ENCODE measurements around the gene GCDH.
A peak's percentile ranks its signal among the peaks of the same experiment; 100 is the strongest.
"Not testable (repeated sequence)": the region's sequence is repeated elsewhere in the genome, so short reads cannot be mapped to it uniquely, and the experiment has no call there.

GCDH gene

DNA sequence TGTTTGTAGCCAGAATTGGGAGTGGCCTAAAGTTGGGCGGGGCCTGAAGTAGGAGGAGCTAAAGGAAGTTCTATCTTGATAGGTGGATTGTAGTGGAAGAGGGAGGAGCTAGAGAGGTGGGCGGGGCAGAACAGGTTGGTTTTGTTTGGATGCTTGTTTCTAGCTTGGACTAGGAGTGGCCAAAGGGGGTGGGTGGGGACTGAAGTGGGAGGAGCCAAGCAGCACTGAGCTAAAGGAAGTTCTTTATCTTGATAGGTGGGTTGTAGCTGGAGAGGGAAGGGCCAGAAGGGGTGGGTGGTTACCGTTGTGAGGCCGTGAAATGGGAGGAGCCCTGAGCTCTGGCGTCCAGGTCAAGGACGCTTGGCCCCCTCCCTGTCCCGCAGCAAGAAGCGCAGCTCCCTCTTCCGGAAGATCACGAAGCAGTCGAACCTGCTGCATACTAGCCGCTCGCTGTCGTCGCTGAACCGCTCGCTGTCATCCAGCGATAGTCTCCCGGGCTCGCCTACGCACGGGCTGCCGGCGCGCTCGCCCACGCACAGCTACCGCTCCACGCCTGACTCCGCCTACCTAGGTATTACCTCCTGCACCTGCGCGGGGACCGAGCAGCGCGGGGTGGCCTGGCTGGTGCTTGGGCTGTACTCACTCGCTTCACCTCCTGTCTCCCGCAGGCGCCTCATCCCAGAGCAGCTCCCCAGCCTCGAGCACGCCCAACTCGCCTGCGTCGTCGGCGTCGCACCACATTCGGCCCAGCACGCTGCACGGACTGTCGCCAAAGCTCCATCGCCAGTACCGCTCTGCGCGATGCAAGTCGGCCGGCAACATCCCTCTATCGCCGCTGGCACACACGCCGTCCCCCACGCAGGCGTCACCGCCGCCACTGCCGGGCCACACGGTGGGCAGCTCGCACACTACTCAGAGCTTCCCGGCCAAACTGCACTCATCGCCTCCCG is 17.7 kb upstream of the GCDH start:
- peak; percentile 51 to 60 for DNase-seq

GRCh38 chr19:12873891-12874745 is 16.8 kb upstream of the GCDH start:
- DNase-seq: no peak

- DNase-seq: no peak
Observed at GRCh38 chr19:12875086-12875485, 15.9 kb upstream of the GCDH start.

DNA sequence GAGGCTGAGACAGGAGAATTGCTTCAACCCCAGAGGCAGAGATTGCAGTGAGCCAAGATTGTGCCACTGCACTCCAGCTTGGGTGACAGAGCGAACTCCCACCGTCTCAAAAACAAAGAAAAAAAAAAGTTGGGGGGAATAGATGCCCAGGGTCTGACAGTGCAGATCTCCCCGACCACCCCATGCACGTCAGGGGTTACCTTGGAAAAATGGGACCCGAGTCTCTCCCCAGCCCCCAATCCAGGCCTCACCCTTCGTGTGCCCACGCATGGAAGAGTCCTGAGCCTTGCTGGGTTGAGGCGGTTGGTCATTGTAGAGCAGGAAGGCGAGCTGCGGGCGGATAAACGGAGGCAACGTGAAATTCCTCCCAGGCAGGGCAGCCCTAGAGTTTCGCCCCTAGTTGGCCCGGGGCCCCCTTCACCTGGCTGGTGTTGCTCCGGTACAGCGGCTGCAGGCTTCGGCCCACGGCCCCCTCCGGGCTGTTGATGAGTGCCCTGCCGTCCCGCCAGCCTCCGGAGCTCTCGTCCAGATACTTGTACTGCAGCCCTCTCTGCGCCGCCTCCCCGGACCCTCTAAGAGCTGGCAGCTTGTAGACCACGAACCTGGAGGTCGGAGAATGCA is 10.3 kb upstream of the GCDH start:
- no peak for DNase-seq

DNA sequence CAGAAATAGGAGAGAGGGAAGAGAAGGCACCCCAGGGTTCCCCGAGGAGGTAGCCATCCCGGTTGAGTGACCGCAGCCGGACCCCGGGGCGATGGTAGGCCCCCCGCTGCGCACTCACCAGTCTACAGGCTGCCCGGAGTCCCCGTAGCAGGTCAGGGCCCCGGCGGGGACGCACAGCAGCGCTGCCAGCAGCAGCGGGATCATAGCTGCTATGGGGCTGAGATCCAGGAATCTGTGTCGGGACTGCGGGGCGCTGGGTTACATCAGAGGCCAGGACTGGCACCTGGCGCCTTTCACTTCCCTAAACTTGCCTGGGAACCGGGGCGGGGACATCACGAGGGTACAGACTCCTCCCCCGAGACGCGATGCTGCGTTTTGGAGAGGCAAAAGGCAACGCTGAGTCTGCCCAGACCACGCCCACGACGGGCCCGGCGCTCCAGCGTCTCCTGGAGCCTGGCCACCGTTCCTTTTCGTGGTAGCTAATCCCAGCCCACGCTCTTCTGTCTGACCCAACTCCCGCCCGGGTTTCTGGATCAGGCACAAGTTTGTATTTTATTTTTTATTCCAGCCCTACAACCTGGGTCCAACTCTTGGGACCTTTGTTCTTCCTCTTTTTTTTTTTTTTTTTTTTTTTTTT is 9.7 kb upstream of the GCDH start, which contains the start of gene DNASE2:
Gene DNASE2, minus strand, starts transcription at position 278 of the 637 bp plus-strand sequence. Its CDS starts 74 bp downstream, at position 204.
- DNase-seq: peak; percentile 92 to 96

GRCh38 chr19:12882589-12882988 is 8.4 kb upstream of the GCDH start:
- DNase-seq: no peak

DNA sequence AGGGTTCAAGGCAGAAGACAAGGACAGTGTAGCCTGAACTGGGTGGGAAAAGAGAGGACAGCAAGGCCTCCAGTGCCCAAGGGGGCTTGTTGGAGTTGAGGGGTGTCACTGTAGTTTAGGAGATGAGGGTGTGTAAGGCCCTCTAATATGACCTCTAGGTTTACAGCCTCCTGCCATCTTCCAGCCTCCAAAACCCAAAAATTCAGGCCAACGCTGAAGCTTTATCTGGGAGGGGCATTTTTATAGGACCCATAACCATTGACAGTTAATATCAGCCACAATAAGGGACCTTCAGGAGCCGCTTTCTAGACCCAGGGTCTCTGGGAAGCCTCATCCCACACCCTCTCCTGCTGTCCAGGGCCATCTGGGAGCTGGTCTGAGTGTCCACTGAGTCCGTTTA is 6.8 kb upstream of the GCDH start:
- no peak for DNase-seq

- no peak for DNase-seq
Observed at GRCh38 chr19:12884627-12884925, 6.4 kb upstream of the GCDH start.

DNA sequence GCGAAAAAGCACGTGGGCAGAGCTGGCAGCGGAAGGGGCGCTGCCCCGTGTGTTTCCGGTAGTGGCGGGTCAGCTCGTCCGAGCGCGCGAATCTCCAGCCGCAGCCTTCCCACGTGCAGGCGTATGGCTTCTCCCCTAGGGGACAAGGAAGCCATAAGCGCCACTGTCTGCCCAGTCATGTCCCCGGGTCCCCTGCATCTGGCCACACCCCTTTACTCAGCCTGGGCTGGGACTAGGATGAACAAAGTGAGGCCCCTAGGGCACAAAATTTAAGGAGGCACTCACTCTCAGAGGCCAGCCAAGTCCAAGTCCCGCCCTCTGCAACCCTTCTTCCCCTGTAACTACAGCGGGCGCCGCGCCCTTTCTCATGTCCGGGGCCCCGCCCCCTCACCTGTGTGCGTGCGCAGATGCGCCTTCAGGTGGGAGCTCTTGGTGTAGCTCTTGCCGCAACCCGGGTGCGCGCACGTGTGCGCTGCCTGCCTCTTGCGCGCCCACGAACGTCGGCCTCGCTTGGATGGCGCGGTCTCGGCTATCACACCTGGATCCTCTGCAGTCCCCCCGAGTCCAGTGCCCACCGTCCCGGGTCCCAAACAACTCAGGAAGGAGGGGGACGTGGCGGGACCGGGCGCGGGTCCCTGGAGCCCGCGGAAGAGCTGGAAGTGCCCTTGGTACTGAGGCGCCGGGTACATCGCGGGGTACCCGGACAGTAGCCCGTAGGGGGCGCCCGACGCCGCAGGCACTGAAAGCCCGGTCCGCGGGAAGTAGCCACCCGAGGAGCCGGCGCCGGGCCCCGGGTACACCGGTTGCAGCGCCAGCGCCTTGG is 5.8 kb upstream of the GCDH start:
- DNase-seq: peak; percentile 39 to 79

- DNase-seq: no peak
Observed at GRCh38 chr19:12885749-12886650, 5.0 kb upstream of the GCDH start.

DNA sequence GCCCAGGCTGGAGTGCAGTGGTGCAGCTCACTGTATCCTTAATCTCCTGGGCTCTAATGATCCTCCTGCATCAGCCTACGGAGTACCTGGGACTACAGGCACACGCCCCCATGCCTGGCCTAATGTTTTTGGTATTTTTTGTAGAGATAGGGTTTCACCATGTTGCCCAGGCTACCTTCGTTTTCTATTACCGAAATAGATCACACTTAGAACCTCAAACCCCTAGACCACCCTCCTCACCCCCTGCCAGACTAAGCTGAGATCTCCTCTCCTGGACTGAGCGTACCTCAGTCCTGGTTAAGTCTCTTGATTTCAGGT is 4.3 kb upstream of the GCDH start:
- DNase-seq: no peak

DNA sequence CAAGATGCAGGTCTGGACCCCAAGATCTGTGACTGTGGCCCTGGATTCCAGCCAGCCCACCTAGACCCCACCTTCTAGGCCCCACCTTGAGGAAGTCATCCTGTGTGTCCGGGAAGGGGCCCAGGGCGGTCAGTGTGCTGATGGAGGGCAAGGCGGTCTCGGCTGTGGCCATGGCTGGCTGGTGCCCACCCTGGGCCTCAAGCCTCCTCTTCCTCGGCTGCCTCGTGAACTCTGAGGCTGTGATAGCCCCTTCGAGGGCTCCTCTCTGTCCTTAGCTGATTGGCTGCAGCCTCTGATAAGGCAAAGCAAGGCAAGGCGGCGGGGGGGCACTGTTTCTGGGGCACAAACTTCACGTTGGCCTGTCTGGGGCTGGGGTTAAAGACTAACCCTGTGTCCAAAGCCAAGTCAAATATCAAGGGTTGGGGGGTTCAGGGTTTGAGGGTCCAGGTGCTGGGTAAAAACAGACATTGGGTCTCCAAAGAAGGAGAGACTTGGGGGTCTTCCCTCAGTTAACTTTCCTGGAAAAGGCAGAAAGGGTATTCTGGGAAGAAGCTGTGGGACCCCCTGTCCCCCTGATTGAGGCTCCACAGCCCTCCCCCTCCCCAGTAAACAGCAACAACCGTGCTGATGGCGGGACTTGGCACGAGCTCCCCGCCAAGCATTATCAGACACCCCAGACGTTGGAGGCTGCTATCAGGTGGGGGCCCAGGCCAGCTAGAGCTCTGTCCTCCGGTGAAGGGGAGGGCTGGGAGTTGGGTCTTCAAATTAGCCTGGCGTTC is 3.8 kb upstream of the GCDH start, which contains the start of gene KLF1:
Gene KLF1, minus strand, starts transcription at position 233 of the 779 bp plus-strand sequence. Its CDS starts 61 bp downstream, at position 172.
- DNase-seq: no peak

GRCh38 chr19:12888006-12888603 is 2.9 kb upstream of the GCDH start:
- no peak for DNase-seq

- DNase-seq: not testable (repeated sequence)
Observed at GRCh38 chr19:12890299-12890786, 617 bp upstream of the GCDH start.

- no peak for DNase-seq
Observed at GRCh38 chr19:12891553-12892021, 627 bp downstream of the GCDH start.

DNA sequence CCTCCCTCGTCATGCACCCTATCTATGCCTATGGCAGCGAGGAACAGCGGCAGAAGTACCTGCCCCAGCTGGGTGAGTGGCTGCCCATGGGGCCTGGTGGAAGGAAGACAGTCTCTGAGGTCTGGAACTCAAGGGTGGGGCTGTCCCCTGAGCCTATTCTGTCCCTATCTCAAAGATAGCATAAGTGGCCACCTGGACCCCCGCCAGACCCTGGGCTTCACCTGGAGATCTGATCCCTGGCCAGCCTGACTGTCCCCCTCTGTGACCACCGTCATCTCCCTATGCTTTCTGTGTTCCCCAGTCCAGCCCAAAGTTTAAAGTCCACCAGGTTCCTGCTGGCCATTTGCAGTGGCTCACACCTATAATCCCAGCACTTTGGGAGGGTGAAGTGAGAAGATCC is 2.6 kb downstream of the GCDH start:
- no peak for DNase-seq

- DNase-seq: no peak
Observed at GRCh38 chr19:12896460-12896859, 5.5 kb downstream of the GCDH start.

DNA sequence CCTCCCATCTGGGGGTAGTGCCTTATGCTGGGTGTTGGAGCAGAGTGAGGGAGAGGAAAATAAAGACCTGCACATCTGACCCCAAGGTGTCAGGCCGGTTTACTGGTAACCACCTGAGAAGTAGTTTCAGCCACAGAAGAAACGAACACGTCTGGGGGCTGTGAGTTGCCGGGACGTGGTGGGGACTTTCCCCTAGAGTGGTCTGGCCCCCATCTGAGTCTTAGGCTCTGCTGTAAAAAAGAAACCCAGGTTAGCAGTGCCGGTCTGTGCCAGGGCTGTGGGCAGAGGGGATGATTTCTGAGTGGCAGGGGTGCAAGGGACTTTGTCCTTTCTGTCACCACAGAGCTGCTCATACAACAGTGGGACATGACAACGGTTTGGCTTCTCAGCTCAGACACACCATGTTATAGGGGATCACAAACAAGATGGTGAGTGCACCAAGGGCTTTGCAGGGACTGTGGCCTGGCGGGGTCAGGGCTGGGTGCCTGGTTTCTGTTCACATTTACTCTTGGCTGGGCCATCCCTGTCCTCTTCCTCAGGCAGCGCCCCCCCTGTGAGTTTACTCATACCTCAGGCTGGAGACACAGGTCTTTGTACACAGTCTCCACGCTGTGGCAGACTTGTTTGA is 9.0 kb downstream of the GCDH start:
- DNase-seq: no peak

GRCh38 chr19:12907166-12907565 is 16.2 kb downstream of the GCDH start:
- no peak for DNase-seq
